HCEC 1CT (cell line): ENCODE measurements around the gene WDHD1.
A peak's percentile ranks its signal among the peaks of the same experiment; 100 is the strongest.
"Not testable (repeated sequence)": the region's sequence is repeated elsewhere in the genome, so short reads cannot be mapped to it uniquely, and the experiment has no call there.

Experiments
- DNase-seq: peaks from one replicate; pipeline ENCODE4 v3.0.0-alpha.2; 2017

WDHD1 gene

GRCh38 chr14:55045087-55045486 is 18.2 kb upstream of the WDHD1 start:
- DNase-seq, result no peak

DNA sequence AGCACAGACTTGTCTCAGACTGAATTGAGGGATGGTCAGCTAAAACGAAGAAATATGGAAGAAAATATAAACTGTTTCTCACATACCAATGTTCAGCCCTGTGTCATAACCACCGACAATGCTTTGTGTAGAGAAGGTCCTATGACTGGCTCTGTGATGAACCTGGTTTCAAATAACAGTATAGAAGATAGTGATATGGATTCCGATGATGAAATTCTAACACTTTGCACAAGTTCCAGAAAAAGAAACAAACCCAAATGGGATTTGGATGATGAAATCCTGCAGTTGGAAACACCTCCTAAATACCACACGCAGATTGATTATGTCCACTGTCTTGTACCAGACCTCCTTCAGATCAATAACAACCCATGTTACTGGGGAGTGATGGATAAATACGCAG is 16.6 kb upstream of the WDHD1 start:
- DNase-seq, result no peak

DNA sequence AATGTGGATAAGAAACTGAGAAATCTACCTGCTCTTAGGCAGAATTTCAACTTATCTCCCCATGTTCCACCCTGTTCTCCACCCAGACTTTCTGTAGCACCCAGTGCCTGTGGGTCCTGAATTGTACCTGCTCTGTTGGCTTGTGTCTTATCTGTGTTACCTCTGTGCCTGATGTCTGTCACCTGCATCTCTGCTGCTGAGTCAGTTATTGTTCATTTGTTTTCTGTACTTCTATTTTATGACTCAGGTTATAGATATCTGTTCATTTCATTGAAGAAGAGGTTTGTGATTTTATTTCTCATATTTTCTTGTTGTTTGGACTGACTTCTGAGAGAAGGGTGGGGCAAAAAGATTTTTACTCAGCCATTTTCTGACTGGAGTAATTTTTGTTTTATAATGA is 11.8 kb upstream of the WDHD1 start:
- DNase-seq, result peak; percentile 31

DNA sequence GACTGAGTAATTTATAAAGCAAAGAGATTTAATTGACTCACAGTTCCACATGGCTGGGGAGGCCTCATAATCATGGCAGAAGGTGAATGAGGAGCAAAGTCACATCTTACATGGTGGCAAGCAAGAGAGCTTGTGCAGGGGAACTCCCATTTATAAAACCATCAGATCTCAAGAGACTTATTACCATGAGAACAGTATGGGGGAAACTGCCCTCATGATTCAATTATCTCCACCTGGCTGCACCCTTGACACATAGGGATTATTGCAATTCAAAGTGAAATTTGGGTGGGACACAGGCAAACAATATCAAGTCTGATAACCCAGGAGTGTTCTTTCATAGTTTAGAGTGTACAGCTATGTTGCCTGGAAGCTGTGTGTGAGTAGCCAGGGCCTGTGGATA is 11.1 kb upstream of the WDHD1 start:
- not testable (repeated sequence) for DNase-seq

GRCh38 chr14:55031190-55031589 is 4.3 kb upstream of the WDHD1 start:
- no peak for DNase-seq

- no peak for DNase-seq
These were observed 1.6 kb upstream of the WDHD1 start for GRCh38 chr14:55028476-55028875.

DNA sequence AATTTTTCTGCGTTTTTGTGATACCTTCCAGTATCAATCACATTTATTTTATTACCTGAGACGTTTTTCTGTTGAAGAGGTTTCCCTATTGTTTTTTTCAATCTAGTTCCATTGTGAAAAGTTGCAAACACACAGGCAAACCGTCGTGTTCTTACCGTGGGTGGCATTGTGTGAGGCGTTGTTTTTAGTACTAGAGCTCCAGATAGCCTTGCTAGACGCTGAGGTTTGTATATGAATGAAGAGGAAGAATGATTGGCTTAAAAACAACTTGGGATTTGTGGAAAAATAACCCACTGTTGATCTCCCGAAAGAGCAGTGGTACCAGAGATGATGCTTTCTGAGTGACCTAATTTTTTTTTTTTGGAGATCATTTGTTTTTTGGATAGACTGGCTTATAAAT is 1.2 kb upstream of the WDHD1 start:
- DNase-seq, result no peak

DNA sequence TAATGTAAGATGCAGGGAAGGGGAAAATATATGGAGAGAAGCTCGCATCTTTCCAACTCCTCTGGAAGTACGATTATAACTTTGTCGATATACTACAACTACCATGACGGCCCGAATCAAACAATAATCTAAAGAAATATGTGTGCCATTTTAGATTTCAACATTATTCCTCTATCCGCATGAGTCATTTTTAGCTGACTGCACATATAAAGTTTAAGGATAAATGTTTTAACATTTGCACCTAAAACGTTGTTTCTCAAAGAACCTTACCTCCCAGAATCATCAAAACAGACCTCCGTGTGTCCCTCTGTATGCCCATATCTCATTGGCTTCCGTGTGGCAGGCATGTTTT is 482 bp downstream of the WDHD1 start:
- DNase-seq, result no peak

GRCh38 chr14:55025948-55026347 is 951 bp downstream of the WDHD1 start:
- DNase-seq, result no peak

DNA sequence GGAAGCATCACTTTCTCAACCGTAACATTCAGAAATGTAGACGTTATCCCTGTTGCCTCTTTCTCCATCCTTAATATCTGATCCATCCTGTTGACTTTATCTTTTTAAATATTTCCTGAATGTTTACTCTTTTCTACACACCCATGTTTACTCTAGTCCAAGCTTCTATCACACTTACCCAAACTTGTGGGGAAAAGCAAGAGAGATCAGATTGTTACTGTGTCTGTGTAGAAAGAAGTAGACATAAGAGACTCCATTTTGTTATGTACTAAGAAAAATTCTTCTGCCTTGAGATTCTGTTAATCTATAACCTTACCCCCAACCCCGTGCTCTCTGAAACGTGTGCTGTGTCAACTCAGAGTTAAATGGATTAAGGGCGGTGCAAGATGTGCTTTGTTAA is 2.5 kb downstream of the WDHD1 start:
- DNase-seq, result not testable (repeated sequence)

GRCh38 chr14:55019968-55020554 is 6.8 kb downstream of the WDHD1 start:
- DNase-seq, result no peak

DNA sequence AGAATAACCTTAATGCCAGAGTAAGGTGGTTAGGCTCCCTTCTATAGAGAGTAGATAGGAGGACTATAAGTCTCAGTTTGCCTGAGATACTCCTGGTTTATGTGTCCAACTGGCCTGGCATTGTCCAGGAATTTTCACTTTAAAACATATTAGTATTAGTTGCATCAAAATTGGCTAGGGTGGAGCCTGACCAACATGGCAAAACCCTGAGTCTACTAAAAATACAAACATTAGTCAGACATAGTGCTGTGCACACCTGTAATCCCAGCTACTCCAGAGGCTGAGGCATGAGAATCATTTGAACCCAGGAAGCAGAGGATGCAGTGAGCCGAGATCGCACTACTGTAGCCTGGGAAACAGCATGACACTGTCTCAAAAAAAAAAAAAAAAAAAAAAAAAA is 11.9 kb downstream of the WDHD1 start:
- DNase-seq, result no peak

DNA sequence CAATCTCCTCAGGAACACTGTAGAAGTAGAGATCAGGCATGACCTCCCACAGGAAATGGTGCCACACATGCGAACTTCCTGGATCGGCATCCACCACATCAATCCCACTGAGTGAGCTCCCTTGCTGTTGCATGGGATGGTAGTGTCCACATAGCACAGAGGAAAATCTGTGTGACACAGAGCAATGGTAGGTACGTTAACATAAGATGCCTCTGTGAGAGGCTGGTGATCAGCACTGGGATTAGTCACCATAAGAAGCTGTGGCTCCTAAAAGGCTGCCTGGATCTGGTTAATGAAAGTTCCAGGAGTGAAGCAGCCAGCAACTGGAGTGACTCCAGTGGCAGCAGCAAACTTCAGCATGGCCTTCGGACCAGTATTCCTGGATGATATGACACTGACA is 21.8 kb downstream of the WDHD1 start:
- no peak for DNase-seq

DNA sequence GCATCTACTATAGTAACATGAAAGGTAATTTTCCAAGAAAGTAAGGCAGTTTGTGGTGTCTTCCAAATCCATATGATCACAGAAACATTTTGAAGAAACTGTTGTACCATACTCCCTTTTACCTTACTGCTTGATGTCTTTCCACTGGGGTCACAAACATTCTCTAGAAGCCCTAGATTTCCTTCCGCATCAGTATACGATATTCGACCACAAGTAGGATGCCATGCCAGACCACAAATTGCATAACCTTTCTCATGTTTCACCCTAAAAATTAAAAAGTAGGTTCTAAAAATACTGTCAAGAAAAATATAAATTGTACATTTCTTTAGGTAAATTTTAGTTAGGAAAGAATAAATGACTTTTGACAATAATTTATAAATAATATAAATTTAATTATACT is 26.5 kb downstream of the WDHD1 start:
- DNase-seq, result peak; percentile 22

GRCh38 chr14:54985156-54985555 is 41.7 kb downstream of the WDHD1 start:
- no peak for DNase-seq

- DNase-seq, result peak; percentile 30
These were observed 45.2 kb downstream of the WDHD1 start for GRCh38 chr14:54981698-54982097.

DNA sequence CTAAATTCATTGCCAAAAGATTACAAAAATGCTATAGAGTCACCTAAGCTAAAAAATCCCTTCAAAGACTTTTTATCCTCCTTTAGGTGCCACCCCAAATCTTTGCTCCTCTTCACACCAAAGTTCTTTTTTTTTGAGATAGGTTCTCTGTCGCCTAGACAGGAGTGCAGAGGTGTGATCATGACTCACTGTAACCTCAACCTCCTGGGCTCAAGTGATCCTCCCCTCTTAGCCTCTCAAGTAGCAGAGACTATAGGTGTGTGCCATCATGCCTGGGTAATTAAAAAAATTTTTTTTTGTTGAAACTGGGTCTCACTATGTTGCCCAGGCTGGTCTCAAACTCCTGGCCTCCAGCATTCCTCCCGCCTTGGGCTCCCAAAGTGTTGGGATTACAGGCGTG is 47.9 kb downstream of the WDHD1 start:
- no peak for DNase-seq

- DNase-seq, result peak; percentile 94
These were observed 50.6 kb downstream of the WDHD1 start for GRCh38 chr14:54976316-54976715.

- DNase-seq, result no peak
These were observed 51.0 kb downstream of the WDHD1 start for GRCh38 chr14:54975856-54976255.

- DNase-seq, result no peak
These were observed 52.0 kb downstream of the WDHD1 start for GRCh38 chr14:54974788-54975414.

GRCh38 chr14:54967496-54967895 is 59.4 kb downstream of the WDHD1 start:
- DNase-seq, result no peak

- no peak for DNase-seq
These were observed 71.8 kb downstream of the WDHD1 start for GRCh38 chr14:54955143-54955542.

DNA sequence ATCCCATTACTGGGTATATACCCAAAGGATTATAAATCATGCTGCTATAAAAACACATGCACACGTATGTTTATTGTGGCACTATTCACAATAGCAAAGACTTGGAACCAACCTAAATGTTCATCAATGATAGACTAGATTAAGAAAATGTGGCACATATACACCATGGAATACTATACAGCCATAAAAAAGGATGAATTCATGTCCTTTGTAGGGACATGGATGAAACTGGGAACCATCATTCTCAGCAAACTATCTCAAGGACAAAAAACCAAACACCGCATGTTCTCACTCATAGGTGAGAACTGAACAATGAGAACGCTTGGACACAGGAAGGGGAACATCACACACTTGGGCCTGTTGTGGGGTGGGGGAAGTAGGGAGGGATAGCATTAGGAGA is 73.3 kb downstream of the WDHD1 start:
- not testable (repeated sequence) for DNase-seq

DNA sequence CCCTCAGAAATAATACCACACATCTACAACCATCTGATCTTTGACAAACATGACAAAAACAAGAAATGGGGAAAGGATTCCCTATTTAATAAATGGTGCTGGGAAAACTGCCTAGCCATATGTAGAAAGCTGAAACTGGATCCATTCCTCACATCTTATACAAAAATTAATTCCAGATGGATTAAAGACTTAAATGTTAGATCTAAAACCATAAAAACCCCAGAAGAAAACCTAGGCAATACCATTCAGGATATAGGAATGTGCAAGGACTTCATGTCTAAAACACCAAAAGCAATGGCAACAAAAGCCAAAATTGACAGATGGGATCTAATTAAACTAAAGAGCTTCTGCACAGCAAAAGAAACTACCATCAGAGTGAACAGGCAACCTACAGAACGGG is 74.1 kb downstream of the WDHD1 start:
- not testable (repeated sequence) for DNase-seq

- DNase-seq, result no peak
These were observed 79.7 kb downstream of the WDHD1 start for GRCh38 chr14:54947230-54947629.
